ENCODE data around the gene STEAP3. TPM values are rescaled to one million over a fixed set of nuclear protein-coding genes. Genes with fewer than 3 reads are reported as not detected.

Gene STEAP3
- total RNA-seq, 1 donor from 2014 or later = 0.94 TPM

DNA sequence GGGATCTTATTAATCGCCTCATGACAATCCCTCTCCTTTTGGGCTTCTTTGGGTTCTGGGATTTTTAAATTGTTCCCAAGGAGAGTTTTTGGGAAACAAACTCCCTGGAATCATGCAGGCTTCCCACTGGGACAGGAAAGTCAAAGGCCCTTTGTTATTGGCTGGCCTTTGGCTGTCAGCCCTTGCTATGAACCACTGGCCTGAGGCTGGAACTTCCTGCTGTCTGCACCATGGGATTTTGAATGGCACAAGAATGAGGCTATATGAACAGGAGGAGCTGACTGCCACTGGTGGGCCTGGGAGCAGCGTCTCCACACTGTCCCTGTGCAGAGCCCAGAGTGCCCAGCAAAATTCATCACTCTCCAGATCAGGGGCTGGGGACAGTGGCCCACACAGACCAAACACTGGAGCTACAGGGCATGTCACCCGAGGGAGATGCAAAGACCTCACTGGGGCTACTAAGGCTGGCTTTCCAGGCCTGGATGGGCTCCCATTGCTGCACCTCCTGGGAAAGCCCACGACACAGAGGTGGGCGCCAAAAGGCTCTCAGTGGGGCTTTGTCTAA is 35.7 kb downstream of the STEAP3 start:
- no peak for DNase-seq (ENCODE audit: low spot score in 2 of 2, unreplicated experiment in 2 of 2)
- no peak overlapping the region for H3K27ac Mint-ChIP-seq
- H3K36me3 Mint-ChIP-seq = no peaks in the 10 kb centered on the region
- TF ChIP-seq, protein P1, sequence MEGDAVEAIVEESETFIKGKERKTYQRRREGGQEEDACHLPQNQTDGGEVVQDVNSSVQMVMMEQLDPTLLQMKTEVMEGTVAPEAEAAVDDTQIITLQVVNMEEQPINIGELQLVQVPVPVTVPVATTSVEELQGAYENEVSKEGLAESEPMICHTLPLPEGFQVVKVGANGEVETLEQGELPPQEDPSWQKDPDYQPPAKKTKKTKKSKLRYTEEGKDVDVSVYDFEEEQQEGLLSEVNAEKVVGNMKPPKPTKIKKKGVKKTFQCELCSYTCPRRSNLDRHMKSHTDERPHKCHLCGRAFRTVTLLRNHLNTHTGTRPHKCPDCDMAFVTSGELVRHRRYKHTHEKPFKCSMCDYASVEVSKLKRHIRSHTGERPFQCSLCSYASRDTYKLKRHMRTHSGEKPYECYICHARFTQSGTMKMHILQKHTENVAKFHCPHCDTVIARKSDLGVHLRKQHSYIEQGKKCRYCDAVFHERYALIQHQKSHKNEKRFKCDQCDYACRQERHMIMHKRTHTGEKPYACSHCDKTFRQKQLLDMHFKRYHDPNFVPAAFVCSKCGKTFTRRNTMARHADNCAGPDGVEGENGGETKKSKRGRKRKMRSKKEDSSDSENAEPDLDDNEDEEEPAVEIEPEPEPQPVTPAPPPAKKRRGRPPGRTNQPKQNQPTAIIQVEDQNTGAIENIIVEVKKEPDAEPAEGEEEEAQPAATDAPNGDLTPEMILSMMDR (IDR thresholded peaks at IDR 0.05; ENCODE audit: unreplicated experiment) = no peak
- H3K27me3 Mint-ChIP-seq (ENCODE audit: low read depth) = no peaks in the 10 kb centered on the region
- no peak overlapping the region for H3K4me3 Mint-ChIP-seq
- H3K9me3 Mint-ChIP-seq = no peaks in the 10 kb centered on the region
- peaks cover 11% of the 10 kb centered on the region for H3K4me1 Mint-ChIP-seq

DNA sequence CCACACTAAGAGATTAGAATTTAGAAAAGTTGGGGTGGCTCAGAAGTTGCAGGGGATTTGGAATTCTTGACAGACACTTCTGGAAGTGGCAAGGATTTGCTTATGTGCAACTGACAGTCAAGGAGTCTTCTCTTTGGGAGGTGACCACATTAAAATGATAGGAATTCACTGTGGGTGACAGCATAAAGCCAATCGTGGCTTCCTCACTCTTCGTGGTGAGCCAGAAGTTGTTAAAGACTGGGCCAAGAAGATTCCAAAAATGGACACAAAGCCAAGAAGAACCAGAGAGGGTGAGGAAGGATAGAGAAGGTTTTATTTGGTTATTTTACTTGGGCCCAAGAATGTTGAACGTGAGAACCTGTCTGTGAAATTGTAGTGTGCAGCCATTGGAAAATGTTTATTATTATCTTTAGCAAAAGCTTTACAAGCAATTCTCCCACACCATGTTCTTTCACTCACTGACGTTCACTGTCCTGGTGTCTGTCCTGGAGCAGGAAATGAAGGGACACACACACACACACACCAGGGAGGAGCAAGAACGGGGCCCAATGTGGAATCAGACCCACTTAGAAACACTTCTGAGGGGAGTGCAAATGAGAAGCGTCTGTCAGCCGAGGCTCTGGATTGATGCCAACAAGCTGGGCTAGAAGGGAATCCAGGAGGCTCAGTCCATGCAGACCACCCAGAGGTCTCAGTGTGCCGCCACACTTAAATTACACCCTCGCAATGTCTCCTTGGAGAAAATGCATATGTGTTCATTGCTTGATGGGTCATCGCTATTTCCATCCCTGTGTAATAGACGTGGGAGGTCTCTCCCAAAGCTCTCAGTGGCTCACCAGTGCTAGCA is 37.2 kb downstream of the STEAP3 start:
- TF ChIP-seq, protein P1 (IDR thresholded peaks at IDR 0.05; ENCODE audit: unreplicated experiment) = no peak
- Mint-ChIP-seq H3K36me3 (no peaks in the 10 kb centered on the region), H3K4me3 (no peak overlapping the region), H3K27me3 (ENCODE audit: low read depth) (no peaks in the 10 kb centered on the region), H3K9me3 (no peaks in the 10 kb centered on the region), H3K27ac (no peak overlapping the region), H3K4me1 (peaks cover 9% of the 10 kb centered on the region)
- DNase-seq (ENCODE audit: low spot score in 2 of 2, unreplicated experiment in 2 of 2) = no peak

DNA sequence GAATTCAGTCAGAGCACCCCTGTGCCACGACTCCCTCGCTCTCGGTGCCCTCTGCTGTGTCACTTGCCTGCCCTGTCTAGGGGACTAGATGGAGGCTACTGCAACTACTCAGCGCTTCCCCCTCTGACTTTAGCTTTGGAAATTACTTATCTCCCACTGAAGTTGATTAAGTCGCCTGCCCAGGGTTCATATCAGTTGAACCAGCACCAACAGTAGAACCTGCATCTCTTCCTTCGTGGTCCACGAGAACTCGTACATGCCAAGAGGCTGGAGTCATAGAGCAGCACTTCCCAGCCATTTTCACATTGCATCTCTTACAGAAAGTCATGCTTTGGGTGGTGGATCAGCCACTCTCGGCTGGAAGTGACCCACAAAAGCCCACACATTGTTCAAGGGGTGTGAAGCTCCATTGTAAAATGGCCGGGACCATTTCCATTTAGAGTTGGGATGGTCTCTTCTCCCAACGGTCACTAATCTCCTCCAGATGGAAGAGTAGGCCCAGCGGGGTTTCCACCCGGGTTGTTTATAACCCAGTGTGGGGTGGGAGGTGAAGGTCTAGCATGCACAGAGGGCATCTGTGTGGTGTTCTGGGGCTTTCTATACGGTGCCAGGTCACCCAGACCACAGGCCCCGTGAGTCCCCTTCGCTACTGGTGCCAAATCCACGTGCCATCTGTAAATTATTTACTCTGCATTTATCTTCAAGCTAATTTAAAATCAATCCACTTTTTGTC is 38.0 kb downstream of the STEAP3 start:
- H3K9me3 Mint-ChIP-seq = no peaks in the 10 kb centered on the region

DNA sequence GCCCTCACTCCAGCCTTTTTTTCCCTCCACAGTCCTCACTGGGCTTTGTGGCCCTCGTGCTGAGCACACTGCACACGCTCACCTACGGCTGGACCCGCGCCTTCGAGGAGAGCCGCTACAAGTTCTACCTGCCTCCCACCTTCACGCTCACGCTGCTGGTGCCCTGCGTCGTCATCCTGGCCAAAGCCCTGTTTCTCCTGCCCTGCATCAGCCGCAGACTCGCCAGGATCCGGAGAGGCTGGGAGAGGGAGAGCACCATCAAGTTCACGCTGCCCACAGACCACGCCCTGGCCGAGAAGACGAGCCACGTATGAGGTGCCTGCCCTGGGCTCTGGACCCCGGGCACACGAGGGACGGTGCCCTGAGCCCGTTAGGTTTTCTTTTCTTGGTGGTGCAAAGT is 39.4 kb downstream of the STEAP3 start:
- Mint-ChIP-seq H3K36me3 (no peaks in the 10 kb centered on the region), H3K4me1 (peaks cover 3% of the 10 kb centered on the region), H3K27me3 (ENCODE audit: low read depth) (peaks cover 4% of the 10 kb centered on the region), H3K9me3 (no peaks in the 10 kb centered on the region), H3K27ac (no peak overlapping the region), H3K4me3 (no peak overlapping the region)
- no peak for DNase-seq (ENCODE audit: low spot score in 2 of 2, unreplicated experiment in 2 of 2)
- TF ChIP-seq, protein P1 (IDR thresholded peaks at IDR 0.05; ENCODE audit: unreplicated experiment) = no peak

More for the DNA sequence above, 38.0 kb downstream of the STEAP3 start:
- DNase-seq (ENCODE audit: low spot score in 2 of 2, unreplicated experiment in 2 of 2) = no peak
- Mint-ChIP-seq H3K4me1 (peaks cover 3% of the 10 kb centered on the region), H3K27me3 (ENCODE audit: low read depth) (no peaks in the 10 kb centered on the region), H3K27ac (no peak overlapping the region), H3K36me3 (no peaks in the 10 kb centered on the region), H3K4me3 (no peak overlapping the region)
- TF ChIP-seq, protein P1 (IDR thresholded peaks at IDR 0.05; ENCODE audit: unreplicated experiment) = no peak

DNA sequence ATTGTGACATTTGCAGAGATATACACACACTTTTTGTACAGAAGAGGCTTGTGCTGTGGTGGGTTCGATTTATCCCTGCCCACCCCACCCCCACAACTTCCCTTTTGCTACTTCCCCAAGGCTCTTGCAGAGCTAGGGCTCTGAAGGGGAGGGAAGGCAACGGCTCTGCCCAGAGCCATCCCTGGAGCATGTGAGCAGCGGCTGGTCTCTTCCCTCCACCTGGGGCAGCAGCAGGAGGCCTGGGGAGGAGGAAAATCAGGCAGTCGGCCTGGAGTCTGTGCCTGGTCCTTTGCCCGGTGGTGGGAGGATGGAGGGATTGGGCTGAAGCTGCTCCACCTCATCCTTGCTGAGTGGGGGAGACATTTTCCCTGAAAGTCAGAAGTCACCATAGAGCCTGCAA is 40.0 kb downstream of the STEAP3 start:
- no peak for DNase-seq (ENCODE audit: low spot score in 2 of 2, unreplicated experiment in 2 of 2)
- Mint-ChIP-seq H3K4me3 (no peak overlapping the region), H3K4me1 (no peaks in the 10 kb centered on the region), H3K36me3 (no peaks in the 10 kb centered on the region), H3K27ac (no peak overlapping the region), H3K27me3 (ENCODE audit: low read depth) (peaks cover 7% of the 10 kb centered on the region), H3K9me3 (no peaks in the 10 kb centered on the region)
- TF ChIP-seq, protein P1 (IDR thresholded peaks at IDR 0.05; ENCODE audit: unreplicated experiment) = no peak

All from mesothelial cell of epicardium (in vitro differentiated cells).